GM19372 (cell line): ENCODE data around the gene TPMT.

Experiments used
- ATAC-seq: cut with Tn5 transposase; IDR thresholded peaks from one replicate; pipeline ENCODE4 v1.9.1; 2021; ENCODE audit warnings: mild to moderate bottlenecking, low read depth, moderate library complexity; ENCODE audit not compliant: unreplicated experiment

TPMT gene

GRCh38 chr6:18119236-18119635 is 35.6 kb downstream of the TPMT start:
- no peak for ATAC-seq

DNA sequence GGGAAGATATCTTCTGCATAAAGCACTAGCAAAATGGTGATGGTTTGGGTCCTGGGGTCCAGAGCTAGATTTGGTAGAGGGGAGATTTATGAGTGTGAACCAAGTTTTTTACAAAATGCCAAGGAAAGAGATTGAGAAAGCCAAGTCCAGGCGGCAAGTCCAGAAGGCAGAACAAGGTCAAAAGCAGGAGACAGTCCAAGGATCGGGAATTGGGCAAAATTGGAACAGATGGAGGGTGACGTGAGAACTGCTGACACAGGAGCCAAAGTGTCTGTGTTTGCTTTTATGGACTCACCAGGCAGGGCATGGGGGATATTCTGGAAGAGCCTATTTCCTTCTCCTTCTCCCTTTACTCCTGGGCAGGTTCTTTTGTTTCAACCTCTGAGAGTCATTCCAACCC is 36.5 kb downstream of the TPMT start:
- no peak for ATAC-seq

GRCh38 chr6:18117136-18117535 is 37.7 kb downstream of the TPMT start:
- ATAC-seq: no peak

DNA sequence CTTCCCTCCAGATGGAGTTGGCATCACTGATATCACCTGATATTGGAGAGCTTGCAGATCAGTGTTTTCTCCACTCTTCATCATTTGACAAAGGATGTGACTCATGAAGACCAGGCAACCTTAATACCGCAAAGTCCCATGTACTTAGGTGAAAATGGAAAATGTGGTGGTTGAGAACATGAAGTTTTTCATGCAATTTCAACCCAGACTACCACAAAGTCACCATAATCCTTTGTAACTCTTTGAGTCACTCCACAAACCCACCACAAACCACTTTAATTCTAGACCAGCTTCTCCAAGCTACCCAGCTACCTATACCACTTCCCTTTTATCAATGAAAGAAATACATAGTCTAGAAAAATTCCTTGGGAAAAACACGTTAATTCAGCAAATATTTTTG is 39.5 kb downstream of the TPMT start:
- no peak for ATAC-seq

GRCh38 chr6:18110162-18110561 is 44.7 kb downstream of the TPMT start:
- ATAC-seq: no peak

DNA sequence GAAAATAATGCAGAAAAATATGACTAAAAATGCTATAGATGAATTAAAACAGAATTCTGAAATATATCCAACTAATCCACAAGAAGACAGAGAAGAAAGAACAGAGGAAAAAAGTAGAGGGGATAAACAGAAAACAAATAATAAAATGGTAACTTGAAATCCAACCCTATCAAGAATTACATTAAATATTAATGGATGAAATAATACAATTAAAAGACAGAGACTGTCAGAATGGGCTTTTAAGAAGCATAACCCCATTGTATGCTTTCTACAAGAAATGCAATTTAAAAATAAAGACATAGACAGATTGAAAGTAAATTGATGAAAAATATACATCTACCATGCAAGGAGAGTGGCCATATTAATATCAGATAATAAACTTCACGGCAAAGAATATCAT is 47.8 kb downstream of the TPMT start:
- ATAC-seq: no peak

DNA sequence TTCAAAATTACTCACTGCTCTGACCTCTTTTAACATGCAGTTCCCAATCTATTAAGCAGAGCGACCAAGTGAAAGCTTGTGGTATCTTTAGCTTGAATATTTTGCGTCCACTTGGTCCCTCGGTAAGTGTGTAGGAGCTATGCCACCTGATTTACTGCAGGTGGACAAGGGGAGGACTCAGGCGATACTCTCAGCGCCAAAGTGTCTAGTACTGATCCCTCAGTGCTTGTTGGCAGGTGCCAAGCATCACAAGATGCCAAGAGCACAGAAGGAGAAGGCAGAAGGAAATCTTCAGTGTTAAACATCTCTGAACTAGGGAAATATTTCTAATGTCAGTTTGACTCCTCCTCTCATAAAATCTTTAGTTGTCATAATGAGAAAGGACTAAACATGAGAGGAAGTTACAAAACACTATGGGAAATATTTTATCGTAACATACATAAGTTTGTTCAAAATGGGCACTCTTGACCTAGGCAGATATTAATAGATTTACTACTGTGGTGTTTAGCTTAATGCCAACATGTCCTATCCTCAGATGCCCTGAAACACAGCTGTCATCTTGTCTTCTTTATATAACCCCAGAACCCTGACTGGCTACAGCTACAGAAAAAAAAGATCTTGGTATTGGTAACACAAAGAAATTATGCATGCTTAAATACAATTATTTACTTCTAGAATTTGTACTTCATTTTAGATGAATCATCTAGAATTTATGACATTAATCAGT is 51.9 kb downstream of the TPMT start:
- no peak for ATAC-seq

- no peak for ATAC-seq
Observed at GRCh38 chr6:18101873-18102272, 53.0 kb downstream of the TPMT start.

DNA sequence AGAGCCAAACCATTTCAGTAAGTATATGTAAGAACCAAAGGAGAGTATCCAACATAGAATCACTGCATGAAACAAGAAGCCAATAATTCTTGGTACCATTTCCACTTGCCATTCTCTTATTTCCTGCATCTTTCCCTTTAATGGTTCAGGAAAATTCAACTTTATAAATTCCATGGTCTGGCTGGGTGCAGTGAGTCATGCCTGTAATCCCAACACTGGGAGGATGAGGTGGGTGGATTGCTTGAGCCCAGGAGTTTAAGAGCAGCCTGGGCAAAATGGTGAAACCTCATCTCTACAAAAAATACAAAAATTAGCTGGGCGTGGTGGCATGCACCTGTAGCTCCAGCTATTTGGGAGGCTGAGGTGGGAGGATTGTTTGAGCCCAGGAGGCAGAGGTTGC is 53.6 kb downstream of the TPMT start:
- ATAC-seq: no peak

GRCh38 chr6:18100296-18100695 is 54.6 kb downstream of the TPMT start:
- no peak for ATAC-seq

DNA sequence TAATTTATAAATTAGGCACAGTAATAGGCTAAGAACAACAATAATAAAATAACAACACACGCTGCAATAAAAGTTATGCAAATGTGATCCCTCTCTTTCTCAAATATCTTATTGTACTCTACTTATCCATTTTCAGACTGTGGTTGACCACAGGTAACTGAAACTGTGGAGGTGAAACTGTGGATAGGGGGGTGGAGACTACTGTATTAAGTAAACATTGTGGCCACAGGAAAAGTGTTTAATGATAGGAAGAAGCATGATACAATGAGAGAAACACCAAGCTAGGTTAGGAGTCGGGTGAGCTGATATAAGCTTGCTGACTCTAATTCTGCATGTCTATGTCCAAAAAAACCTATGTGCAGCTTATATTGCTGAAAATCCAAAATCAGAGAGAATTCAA is 55.4 kb downstream of the TPMT start:
- no peak for ATAC-seq

DNA sequence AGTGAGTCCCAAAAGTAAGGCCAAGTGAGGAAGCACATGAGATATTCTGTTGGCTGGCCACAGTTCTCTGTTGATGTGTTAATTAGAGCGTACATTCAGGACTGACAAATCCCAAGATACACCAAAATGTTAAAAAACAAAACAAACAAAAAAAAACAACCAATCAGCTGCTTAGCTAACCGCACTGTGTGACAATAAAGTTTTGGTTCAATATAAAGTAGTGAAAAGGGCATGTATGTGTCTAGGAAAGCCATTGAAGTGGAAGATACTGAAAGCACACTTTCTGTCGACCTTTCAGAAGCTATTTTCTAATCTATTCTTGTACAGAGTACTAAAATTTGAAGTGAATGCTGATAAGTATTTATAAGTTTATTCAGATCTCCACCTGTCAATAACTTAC is 58.5 kb downstream of the TPMT start:
- ATAC-seq: no peak

GRCh38 chr6:18091382-18091781 is 63.5 kb downstream of the TPMT start:
- ATAC-seq: no peak

DNA sequence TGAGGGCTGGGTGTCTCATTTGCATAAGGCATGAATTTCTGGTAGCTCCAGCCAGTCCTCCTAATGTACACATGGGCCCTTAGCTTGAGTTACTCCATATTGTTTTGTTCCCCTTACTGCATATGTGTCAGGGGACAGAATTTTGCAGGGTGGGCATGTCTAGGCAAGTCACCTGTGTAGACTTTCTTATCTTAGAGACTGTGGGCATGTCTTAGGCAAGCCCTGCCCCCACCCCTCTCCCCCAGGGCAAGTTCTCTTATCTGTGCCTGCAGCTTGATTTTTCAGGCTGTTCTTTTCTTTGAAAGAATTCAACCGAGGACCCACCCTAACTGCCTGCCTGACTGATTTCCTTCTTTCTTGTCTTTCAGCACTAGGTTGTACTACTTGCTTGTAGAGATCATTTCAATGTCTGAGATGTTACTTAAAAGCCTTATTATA is 64.5 kb downstream of the TPMT start:
- no peak for ATAC-seq

DNA sequence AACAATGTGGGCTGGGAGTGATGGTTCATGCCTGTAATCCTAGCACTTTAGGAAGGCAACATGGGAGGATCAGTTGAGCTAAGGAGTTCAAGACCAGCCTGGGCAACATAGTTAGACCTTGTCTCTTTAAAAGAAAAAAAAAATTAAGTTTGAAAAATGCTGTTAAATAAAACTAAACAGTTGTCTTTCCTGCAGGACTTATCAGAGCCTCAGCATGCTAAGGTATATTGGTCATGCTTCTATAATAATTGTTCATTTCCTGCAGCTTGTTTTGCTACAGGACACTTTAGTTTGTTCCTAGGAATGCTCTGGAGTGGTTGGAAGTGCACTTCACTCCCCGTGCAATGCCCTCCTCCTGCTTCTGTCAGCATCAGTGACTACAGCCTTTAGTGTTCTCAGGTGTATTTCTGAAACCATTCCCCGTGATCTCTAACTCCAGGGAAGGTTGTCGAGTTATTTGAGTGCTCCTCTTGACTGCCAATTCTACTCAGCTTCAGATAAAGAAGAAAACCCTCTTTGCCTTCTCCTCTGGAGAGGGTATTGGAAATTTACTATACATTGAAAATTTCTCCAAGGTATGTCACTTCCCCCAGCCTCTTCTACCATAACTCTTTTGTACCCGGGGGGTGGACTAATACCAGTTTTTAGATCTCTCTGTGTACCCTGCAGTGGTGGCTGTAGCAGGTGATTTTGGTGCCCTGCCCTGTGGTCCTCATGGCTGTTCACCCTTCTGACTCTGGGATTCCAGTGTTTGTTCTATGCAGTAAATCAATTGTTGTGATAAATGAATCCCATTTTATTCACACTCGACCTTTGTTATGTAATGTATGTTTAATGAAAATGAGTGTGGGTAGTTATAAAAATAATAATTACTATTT is 66.2 kb downstream of the TPMT start:
- no peak for ATAC-seq

DNA sequence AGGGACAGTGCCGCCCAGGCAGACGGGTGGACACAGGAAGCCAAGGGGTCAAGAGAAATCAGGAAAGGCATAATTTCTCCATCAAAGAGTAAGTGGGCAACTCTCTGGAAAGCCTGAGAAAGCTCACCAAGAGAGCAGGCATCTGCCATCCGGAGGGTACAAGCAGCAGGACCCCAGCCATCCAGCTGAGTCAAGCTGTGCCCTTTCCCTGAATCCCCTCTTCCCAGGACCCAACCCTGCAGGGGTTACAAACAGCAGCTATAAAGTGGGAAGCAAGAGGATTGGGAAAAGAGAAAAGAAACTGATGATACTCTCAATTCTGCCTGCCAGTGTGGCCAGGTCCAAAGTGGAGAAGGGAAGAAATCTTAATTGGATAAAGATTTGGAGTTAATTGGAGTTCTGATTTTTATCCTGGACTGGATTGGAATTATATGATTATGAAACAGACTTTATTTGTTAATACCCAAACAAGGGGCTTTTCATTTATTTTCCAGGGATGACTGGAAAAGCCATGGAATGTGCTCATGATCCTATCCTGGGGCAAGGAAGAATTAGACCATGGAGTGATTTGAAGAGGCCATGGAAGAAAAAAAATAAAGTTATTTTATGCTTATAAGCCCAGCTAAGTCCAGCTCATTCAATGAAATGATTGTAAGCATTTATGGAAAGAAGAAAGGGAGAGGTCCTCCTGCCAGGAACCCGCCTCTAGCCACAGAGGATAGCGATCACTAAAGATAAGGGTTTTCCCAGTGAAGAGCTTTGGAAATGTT is 67.3 kb downstream of the TPMT start:
- ATAC-seq: no peak

DNA sequence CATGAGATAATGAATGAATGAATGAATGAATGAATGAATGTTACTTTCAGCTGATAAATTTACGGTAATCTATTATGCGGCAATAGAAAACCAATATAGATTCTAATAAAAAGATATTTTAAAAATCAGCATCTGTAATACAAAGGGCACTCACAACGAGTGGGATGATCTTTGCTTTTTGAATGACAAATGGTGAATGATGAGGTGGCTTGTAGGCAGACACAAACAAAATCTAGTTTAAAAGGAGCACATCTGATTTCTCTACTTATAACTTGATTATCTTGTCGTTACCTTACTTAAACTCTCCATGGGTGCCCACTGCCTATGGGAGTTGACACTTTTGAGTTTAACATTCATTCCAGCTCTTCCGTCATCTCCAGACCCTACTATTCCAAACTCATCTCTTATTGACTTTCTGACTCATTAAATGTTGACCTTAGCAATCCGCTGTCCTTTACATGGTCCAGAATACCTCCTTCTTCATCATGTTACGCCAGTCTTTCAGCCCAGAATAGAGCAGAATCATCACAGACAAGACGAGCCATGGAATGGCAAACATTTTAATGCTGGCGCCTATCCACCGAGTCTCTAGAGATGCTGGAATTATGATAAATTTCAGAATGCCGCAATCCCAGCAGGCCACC is 73.7 kb downstream of the TPMT start:
- ATAC-seq: no peak

- ATAC-seq: no peak
Observed at GRCh38 chr6:18080544-18080943, 74.3 kb downstream of the TPMT start.

- no peak for ATAC-seq
Observed at GRCh38 chr6:18078866-18079265, 76.0 kb downstream of the TPMT start.
